Neural cell (in vitro differentiated cells): ENCODE data around the gene ACTG1. TPM values are rescaled to one million over a fixed set of nuclear protein-coding genes. Genes with fewer than 3 reads are reported as not detected.

ENCODE experiments used
- H2AFZ ChIP-seq: fragments of 200-600, 300-800 bp; sonication (generic), shearing (Covaris generic); 2 replicates; pipeline ENCODE4 v1.6.0; 2014; ENCODE audit warnings: low read depth, mild to moderate bottlenecking, antibody characterized with exemption, low read length, moderate library complexity
- H3F3A ChIP-seq: fragments of 200-600 bp; shearing (Covaris generic); 2 replicates; pipeline ENCODE4 v1.6.1; 2016; ENCODE audit warnings: mild to moderate bottlenecking, moderate library complexity, mixed read lengths, antibody characterized with exemption, low read length; ENCODE audit not compliant: insufficient read depth, poor library complexity, severe bottlenecking
- H3K27ac ChIP-seq: fragments of 200-600, 300-800 bp; sonication (generic), shearing (Covaris generic); 2 replicates; pipeline ENCODE4 v1.5.1; 2014; ENCODE audit warnings: mild to moderate bottlenecking, low read length, moderate library complexity
- H3K27me3 ChIP-seq: fragments of 300-800, 200-600 bp; sonication (generic), shearing (Covaris generic); 2 replicates; pipeline ENCODE4 v1.6.0; 2014; ENCODE audit warnings: mild to moderate bottlenecking, low read depth, low read length, moderate library complexity; ENCODE audit not compliant: insufficient read depth
- H3K36me3 ChIP-seq: fragments of 300-800, 200-600 bp; sonication (generic), shearing (Covaris generic); 2 replicates; pipeline ENCODE4 v1.5.1; 2014; ENCODE audit warnings: mild to moderate bottlenecking, antibody characterized with exemption, low read length, moderate library complexity; ENCODE audit not compliant: insufficient read depth
- H3K4me2 ChIP-seq: fragments of 300-800, 200-600 bp; sonication (generic), shearing (Covaris generic); 2 replicates; pipeline ENCODE4 v1.6.0; 2014; ENCODE audit warnings: mild to moderate bottlenecking, low read length
- H3K4me3 ChIP-seq: fragments of 300-800, 200-600 bp; sonication (generic), shearing (Covaris generic); 2 replicates; pipeline ENCODE4 v1.5.1; 2014; ENCODE audit warnings: mild to moderate bottlenecking, low read length, moderate library complexity
- H3K79me2 ChIP-seq: fragments of 200-600 bp; shearing (Covaris generic); replicated peaks from 2 replicates; pipeline ENCODE4 v1.6.0; 2014; ENCODE audit warnings: mild to moderate bottlenecking, low read length, moderate library complexity; ENCODE audit not compliant: insufficient read depth
- H3K9ac ChIP-seq: fragments of 300-800, 200-600 bp; sonication (generic), shearing (Covaris generic); 2 replicates; pipeline ENCODE4 v1.6.1; 2016; ENCODE audit warnings: mild to moderate bottlenecking, low read length, mixed read lengths
- H3K9me2 ChIP-seq: fragments of 200-600 bp; shearing (Covaris generic); 2 replicates; pipeline ENCODE4 v1.6.1; 2016; ENCODE audit warnings: mild to moderate bottlenecking, low read length, mixed read lengths; ENCODE audit not compliant: insufficient read depth
- H3K9me3 ChIP-seq: fragments of 200-600, 300-800 bp; sonication (generic), shearing (Covaris generic); 2 replicates; pipeline ENCODE4 v1.6.1; 2016; ENCODE audit warnings: mild to moderate bottlenecking, mixed run types, low read length, moderate library complexity, mixed read lengths
- H4K20me1 ChIP-seq: fragments of 200-600 bp; shearing (Covaris generic); 2 replicates; pipeline ENCODE4 v1.6.1; 2016; ENCODE audit warnings: mild to moderate bottlenecking, mixed run types; ENCODE audit not compliant: insufficient read depth
- EP300 ChIP-seq: fragments of 450-650 bp; conservative IDR thresholded peaks from 2 replicates; pipeline ENCODE4 v1.6.1; 2014; ENCODE audit warnings: antibody characterized with exemption, mild to moderate bottlenecking, moderate library complexity; ENCODE audit not compliant: poor library complexity, severe bottlenecking
- EZH2 ChIP-seq: fragments of 200-600, 300-800 bp; shearing (Covaris generic), sonication (generic); IDR thresholded peaks from 2 replicates; pipeline ENCODE4 v1.6.1; 2014; ENCODE audit warnings: antibody characterized with exemption, low read length, borderline replicate concordance, mild to moderate bottlenecking; ENCODE audit not compliant: insufficient read depth, poor library complexity, severe bottlenecking
- MXI1 ChIP-seq: fragments of 450-650 bp; conservative IDR thresholded peaks from 2 replicates; pipeline ENCODE4 v1.6.1; 2014; ENCODE audit warnings: antibody characterized with exemption, mild to moderate bottlenecking; ENCODE audit not compliant: poor library complexity, severe bottlenecking
- POLR2AphosphoS5 ChIP-seq: IDR thresholded peaks from 2 replicates; pipeline ENCODE4 v1.6.1; 2012
- RAD21 ChIP-seq: fragments of 450-650 bp; conservative IDR thresholded peaks from 2 replicates; pipeline ENCODE4 v1.6.1; 2014; ENCODE audit warnings: antibody characterized with exemption, mild to moderate bottlenecking, moderate library complexity
- SMC3 ChIP-seq: fragments of 450-650 bp; conservative IDR thresholded peaks from 2 replicates; pipeline ENCODE4 v1.6.1; 2014; ENCODE audit warnings: antibody characterized with exemption, mild to moderate bottlenecking, moderate library complexity; ENCODE audit not compliant: poor library complexity
- TAF1 ChIP-seq: IDR thresholded peaks from 2 replicates; pipeline ENCODE4 v1.6.1; 2012; ENCODE audit warnings: low read depth
- polyA plus RNA-seq: library from polyadenylated mRNA; depleted of rRNA; stranded (reverse); fragments of >200 nt; gene quantifications from 2 replicates; pipeline ENCODE4 v1.2.3, GENCODE V29; 2014
- TF ChIP-seq, protein P1 (sequence below): IDR thresholded peaks from 2 replicates; pipeline ENCODE4 v1.6.1; 2012; ENCODE audit warnings: borderline replicate concordance
- TF ChIP-seq, protein P2 (sequence below): fragments of 450-650 bp; IDR thresholded peaks from 2 replicates; pipeline ENCODE4 v1.5.1; 2014; ENCODE audit warnings: antibody characterized with exemption, mild to moderate bottlenecking, moderate library complexity; ENCODE audit not compliant: poor library complexity, severe bottlenecking

ACTG1 gene
- polyA plus RNA-seq, 1 donor from 2014 or later = 9,187 TPM

DNA sequence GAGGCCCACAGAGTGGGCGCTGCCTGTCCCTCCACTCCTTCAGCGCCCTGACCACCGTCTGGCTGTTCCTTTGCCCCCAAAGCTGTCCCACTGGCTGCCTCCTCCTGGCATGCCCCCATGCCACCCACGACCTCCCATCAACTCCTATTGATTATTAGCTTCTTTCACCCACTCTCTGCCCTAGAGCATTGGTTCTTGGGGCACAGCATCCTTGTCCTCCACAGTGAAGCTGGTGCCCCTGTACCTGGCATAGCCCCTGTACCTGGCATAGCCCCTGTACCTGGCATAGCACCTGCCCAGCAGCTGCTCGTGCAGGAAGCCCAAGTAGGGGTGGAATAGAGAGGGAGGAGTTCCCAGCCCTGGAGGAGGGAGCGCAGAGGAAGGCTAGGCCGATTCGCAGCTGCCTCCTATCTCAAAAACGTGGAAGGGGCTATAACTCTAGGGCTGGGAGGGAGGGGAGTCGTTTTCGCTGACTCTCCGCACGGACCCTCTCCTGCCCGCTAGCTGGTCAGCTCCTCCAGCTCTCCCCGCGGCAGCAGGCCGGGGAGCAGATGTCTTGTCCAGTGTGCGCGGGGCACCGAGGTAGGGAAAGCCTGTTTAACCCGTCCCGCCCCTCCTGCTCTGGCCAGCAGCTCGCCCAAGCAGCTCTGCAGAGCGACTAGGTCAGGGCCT is 5.7 kb upstream of the ACTG1 start:
- Histone ChIP-seq H2AFZ (no peak overlapping the region), H3K79me2 (peaks cover 46% of the 10 kb centered on the region), H3K27me3 (peaks cover 30% of the 10 kb centered on the region), H3K27ac (no peak overlapping the region), H3K9ac (peak overlapping the region; percentile 56), H3F3A (peaks cover 9% of the 10 kb centered on the region), H4K20me1 (no peaks in the 10 kb centered on the region), H3K4me2 (no peak overlapping the region), H3K9me3 (no peaks in the 10 kb centered on the region), H3K36me3 (no peaks in the 10 kb centered on the region), H3K4me3 (peak overlapping the region; percentile 63), H3K9me2 (no peaks in the 10 kb centered on the region)
- TF ChIP-seq SMC3 (no peak), RAD21 (no peak), TAF1 (no peak), MXI1 (no peak), POLR2AphosphoS5 (no peak), EP300 (no peak), EZH2 (no peak)
- TF ChIP-seq, protein P1, sequence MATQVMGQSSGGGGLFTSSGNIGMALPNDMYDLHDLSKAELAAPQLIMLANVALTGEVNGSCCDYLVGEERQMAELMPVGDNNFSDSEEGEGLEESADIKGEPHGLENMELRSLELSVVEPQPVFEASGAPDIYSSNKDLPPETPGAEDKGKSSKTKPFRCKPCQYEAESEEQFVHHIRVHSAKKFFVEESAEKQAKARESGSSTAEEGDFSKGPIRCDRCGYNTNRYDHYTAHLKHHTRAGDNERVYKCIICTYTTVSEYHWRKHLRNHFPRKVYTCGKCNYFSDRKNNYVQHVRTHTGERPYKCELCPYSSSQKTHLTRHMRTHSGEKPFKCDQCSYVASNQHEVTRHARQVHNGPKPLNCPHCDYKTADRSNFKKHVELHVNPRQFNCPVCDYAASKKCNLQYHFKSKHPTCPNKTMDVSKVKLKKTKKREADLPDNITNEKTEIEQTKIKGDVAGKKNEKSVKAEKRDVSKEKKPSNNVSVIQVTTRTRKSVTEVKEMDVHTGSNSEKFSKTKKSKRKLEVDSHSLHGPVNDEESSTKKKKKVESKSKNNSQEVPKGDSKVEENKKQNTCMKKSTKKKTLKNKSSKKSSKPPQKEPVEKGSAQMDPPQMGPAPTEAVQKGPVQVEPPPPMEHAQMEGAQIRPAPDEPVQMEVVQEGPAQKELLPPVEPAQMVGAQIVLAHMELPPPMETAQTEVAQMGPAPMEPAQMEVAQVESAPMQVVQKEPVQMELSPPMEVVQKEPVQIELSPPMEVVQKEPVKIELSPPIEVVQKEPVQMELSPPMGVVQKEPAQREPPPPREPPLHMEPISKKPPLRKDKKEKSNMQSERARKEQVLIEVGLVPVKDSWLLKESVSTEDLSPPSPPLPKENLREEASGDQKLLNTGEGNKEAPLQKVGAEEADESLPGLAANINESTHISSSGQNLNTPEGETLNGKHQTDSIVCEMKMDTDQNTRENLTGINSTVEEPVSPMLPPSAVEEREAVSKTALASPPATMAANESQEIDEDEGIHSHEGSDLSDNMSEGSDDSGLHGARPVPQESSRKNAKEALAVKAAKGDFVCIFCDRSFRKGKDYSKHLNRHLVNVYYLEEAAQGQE = no peak
- TF ChIP-seq, protein P2, sequence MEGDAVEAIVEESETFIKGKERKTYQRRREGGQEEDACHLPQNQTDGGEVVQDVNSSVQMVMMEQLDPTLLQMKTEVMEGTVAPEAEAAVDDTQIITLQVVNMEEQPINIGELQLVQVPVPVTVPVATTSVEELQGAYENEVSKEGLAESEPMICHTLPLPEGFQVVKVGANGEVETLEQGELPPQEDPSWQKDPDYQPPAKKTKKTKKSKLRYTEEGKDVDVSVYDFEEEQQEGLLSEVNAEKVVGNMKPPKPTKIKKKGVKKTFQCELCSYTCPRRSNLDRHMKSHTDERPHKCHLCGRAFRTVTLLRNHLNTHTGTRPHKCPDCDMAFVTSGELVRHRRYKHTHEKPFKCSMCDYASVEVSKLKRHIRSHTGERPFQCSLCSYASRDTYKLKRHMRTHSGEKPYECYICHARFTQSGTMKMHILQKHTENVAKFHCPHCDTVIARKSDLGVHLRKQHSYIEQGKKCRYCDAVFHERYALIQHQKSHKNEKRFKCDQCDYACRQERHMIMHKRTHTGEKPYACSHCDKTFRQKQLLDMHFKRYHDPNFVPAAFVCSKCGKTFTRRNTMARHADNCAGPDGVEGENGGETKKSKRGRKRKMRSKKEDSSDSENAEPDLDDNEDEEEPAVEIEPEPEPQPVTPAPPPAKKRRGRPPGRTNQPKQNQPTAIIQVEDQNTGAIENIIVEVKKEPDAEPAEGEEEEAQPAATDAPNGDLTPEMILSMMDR = no peak

DNA sequence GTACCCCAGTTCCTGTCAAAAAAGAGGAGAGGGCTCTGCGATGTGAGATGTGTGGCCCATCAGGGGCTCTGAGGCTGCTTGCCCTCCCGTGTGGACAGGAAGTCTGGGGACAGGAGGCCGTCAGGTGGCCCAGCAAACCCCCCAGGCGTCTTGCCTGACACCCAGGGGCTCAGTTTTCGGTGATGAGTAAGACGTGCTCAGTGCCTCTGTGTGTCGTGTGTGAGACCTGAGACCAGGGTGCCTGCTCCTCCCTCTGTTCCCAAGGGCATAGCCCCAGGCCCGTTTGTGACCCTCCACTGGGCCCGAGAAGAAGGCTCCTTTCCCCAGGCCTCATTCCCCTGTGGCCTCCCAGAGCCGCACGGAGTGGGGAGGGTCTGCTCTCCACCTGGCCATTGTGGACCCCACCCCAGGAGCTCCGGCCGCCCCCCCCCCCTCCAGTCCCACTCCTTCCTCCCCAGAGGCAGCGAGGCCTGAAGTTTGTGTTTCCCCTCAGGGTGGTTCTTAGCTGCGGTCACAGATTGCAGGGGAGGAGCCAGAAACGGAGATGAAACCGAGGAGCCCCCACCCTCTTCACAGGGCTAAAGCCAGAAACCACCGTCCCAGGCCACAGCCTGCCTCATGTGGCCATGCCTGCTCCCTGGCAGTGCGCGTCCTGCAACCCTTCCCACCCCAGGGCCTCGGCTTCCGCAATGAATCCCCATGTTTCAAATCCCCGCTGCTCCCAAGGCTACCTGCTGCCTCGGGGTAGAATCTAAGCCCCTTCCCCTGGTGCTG is 4.9 kb upstream of the ACTG1 start:
- TF ChIP-seq, protein P2 = no peak
- TF ChIP-seq POLR2AphosphoS5 = no peak
- no peak for TF ChIP-seq RAD21
- TF ChIP-seq SMC3 = no peak
- TF ChIP-seq MXI1 = no peak
- no peak for TF ChIP-seq EP300
- no peak for TF ChIP-seq TAF1
- TF ChIP-seq, protein P1 = no peak
- no peak for TF ChIP-seq EZH2
- Histone ChIP-seq H3K36me3 (no peaks in the 10 kb centered on the region), H3K9me3 (no peaks in the 10 kb centered on the region), H3K27me3 (peaks cover 30% of the 10 kb centered on the region), H3K4me3 (no peak overlapping the region), H3K79me2 (peaks cover 47% of the 10 kb centered on the region), H3K9me2 (no peaks in the 10 kb centered on the region), H2AFZ (no peak overlapping the region), H4K20me1 (no peaks in the 10 kb centered on the region), H3K27ac (no peak overlapping the region), H3F3A (peaks cover 9% of the 10 kb centered on the region), H3K9ac (no peak overlapping the region), H3K4me2 (no peak overlapping the region)
